GM18499 (cell line): ENCODE measurements around the gene GRIA3.
"Not testable (repeated sequence)": the region's sequence is repeated elsewhere in the genome, so short reads cannot be mapped to it uniquely, and the experiment has no call there.

Experiments
- ATAC-seq: cut with Tn5 transposase; IDR thresholded peaks from one replicate; pipeline ENCODE4 v1.9.1; 2021; ENCODE audit warnings: moderate number of reproducible peaks; ENCODE audit not compliant: insufficient read depth, unreplicated experiment

The GRIA3 gene

GRCh38 chrX:123263747-123264146 is 79.7 kb downstream of the GRIA3 start:
- no peak for ATAC-seq

- no peak for ATAC-seq
Measured at GRCh38 chrX:123267220-123267619, 83.1 kb downstream of the GRIA3 start.

GRCh38 chrX:123271902-123272301 is 87.8 kb downstream of the GRIA3 start:
- no peak for ATAC-seq

- no peak for ATAC-seq
Measured at GRCh38 chrX:123272630-123273029, 88.6 kb downstream of the GRIA3 start.

- ATAC-seq: no peak
Measured at GRCh38 chrX:123274796-123275195, 90.7 kb downstream of the GRIA3 start.

DNA sequence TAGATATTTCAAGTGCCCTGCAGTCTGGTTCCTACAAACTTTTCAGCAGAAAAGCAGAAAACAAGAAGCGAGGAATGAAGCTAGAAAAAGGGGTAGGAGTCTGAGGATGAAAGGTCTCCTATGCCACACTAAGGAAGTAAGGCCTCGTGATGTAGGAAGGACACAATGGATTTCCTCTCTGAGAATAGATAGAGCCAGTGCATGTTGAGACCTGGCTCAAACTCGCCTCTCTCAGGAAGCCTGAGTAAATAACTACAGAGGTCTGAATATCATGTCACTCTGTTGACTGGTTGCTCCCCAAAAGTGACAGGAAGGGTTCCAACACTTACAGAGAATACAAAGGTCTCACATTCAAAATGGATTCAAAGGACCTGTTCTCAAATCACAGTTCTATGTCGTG is 93.3 kb downstream of the GRIA3 start:
- no peak for ATAC-seq

- no peak for ATAC-seq
Measured at GRCh38 chrX:123277821-123278220, 93.7 kb downstream of the GRIA3 start.

GRCh38 chrX:123282241-123282640 is 98.2 kb downstream of the GRIA3 start:
- ATAC-seq: no peak

GRCh38 chrX:123283407-123283806 is 99.3 kb downstream of the GRIA3 start:
- not testable (repeated sequence) for ATAC-seq

DNA sequence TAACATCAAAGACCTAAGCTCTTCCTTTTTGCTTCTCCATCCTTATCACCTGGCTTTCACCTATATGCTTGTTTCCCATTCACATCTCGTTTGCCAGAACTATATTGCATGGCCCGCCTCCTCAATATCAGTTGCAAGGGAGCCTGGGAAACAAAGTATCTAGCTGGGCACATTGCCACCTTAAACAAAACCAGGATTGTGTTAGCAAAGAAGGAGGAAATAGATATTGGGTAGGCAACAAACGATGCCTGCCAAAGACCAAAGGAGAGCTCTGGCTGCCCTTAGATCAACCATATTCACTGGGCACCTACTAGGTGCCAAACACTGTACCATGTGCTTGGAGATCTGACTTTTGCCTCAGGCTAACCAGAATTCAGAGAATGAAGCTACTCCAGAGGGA is 107.5 kb downstream of the GRIA3 start:
- ATAC-seq: no peak

- no peak for ATAC-seq
Measured at GRCh38 chrX:123298026-123298425, 113.9 kb downstream of the GRIA3 start.

DNA sequence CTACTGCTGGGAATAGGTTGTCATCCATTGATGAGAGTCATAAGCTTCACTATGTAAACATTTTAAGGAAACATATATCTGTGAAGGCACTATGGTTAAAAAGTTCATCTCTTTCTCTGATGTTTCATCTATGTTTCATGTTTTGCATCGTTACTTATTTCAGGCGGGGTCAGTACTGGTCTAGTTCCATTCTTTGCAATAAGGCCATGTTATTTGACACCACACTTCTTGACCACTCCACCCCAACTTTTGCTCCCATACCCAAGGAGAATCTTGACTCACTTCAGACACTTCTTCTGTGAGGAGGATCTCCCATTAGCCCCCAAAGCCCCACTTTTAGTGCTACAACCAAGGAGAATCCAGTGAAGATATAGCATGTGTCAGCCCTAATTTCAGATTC is 119.4 kb downstream of the GRIA3 start:
- ATAC-seq: no peak

GRCh38 chrX:123308658-123309057 is 124.6 kb downstream of the GRIA3 start:
- no peak for ATAC-seq

DNA sequence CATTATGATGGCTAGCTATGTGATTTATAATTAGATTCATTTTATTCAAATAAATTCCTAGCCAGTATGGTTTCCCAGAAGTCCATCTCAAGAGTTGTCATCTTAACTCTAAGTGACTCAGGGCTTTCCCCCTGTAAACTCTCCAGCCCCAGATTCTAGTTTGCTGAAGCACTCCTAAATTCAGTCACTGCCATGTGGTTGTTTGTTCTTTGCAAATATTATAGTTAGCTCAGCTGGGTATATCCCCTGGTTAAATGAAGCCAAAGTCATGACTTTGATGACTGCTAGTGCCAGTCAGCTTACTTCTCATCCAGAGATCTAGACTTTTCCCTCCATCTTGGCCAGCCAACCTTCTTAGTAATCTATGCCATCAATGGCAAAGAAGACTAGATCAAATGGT is 126.0 kb downstream of the GRIA3 start:
- no peak for ATAC-seq

GRCh38 chrX:123311486-123311885 is 127.4 kb downstream of the GRIA3 start:
- no peak for ATAC-seq

DNA sequence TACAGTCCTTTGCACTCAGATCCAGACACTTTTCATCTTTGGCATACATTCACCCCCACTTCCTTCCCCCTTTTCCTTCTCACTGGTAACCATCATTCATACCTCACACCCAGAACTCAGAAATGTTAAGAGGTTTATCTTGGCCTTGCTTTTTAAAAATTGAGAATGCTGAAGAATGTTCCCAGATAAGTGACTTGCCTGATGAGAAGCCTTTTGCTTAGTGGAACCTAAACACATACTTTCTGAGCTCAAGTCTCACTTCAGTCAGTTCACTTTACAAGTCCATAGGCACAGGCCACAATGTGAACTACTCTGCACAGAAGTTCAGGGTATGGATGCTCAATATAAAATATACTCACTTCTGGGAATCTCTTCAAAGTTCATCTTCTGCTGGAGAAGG is 129.4 kb downstream of the GRIA3 start:
- no peak for ATAC-seq

DNA sequence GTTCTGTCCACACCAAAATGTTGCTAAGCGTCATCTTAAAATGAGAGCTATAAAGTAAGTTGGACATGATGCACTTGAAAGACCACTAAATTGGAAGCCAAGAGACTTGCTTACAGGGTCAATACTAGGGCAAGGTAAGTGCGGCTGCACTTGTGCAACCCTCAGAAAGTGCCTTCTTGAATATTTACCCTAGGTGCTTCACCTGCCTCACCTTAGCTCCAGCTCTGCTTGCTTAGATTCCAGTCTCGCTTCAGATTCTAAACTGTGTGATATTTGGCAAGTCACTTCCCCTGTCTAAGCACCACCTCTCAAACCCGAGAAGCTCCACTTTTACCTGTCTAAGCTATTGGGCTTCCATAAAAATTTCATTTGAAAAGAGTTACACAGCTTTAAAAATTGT is 136.5 kb downstream of the GRIA3 start:
- ATAC-seq: no peak

DNA sequence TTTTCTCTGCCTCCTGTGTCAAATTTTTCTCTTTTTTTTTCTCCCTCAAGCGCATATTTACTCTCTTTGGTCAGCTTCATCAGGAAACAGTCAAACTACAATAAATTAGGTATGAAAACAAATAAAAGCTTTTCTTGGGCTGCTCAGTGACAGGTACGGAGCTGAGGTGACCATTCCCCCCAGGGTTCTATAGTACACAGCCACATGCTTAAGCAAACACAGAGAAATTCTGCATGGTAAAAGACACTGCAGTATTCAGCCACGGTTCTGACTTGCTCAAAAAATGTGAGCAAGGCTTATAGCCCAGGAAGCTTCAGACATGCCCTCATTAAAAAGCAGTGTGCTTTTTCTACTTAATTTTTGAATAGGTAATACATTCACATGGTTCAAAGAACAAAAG is 138.5 kb downstream of the GRIA3 start:
- no peak for ATAC-seq

DNA sequence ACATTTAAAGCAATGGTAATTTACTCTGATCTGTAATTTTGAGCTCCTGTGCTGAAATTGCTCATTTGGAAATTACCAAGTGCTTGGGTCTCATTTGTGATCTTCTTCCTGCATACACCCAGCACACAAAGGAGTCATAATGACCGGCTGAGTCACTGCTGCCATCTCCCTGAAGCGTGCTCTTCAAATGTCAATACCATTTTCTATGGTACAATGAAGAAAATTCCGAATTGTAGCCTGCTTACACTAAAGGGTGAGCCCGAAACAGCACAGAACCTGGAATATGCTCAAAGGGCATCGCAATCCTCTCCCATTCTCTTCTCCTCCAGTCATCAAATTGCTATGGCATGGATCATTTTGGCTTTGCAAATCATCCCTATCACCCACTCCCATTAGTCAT is 140.5 kb downstream of the GRIA3 start:
- no peak for ATAC-seq

DNA sequence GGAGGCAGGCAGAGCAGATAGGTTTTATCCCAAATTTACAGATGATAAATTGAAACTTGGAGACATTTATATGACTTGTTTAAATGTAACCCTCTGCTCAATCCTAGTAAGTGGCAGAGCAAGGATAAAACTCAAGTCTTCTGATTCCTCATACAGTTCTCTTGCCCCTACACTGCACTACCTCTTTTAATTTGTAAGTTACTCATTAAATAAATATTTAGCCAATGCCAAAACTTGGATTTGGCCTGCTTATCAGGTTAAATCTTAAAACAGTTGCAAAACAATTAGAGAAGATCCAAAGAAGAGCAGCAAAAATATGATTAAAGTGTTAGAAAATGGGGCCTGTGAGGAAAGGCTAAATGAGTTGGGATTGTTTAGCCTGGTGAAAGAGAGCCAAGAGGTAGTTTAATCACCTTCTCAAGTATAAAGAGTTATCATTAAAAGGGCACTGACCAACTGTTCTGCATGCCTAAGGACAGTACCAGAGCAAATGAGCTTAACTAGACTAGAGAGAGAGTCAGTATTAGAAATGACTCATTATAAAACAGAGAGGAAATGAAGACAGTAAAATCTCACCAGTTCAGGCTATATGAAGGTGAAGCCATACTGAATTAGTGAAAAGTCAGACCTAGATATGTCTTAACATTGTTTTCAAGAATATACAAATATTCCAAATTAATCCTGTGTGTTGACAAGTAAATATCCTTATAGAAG is 146.3 kb downstream of the GRIA3 start:
- peak; percentile 93 for ATAC-seq

GRCh38 chrX:123331349-123331748 is 147.3 kb downstream of the GRIA3 start:
- ATAC-seq: no peak

DNA sequence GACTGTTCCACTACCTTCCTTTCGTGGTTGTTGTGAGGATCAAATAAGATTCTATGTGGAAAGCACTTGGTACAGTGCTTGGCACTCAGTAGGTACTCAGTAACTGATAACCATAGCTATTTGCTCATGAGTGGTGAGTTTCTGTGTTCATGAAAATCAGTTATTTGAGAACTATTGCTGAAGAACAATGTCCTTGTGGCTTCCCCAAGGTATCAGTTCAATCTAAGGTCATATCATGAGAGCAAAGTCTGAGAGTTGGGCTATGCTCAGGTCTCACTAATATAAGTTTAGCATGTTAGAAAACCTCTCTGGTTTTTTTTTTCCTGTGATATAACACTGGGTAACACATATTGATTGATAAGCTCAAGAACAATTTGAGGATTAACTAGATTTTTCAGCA is 147.8 kb downstream of the GRIA3 start:
- no peak for ATAC-seq

DNA sequence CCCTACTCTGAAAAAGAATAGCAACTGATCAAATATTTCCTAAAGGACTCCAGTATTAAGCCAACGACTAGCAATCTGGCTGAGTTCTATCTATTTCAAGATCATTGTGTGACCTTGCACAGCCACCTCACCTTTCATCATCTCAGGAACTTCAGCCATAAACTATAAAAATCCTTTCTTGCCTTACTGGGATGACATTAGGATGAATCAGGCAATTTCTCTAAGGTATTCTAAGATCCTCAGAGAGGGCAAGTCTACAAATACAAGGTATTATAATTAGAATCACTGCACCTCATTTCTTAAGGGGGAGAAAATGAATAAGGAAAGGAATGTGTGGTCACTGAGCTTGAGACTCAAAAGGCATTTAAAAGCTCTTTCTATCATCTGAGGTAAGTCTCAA is 152.6 kb downstream of the GRIA3 start:
- no peak for ATAC-seq
